Endothelial cell of umbilical vein (primary cell): ENCODE measurements around the gene AJAP1. TPM values are rescaled to one million over a fixed set of nuclear protein-coding genes. Genes with fewer than 3 reads are reported as not detected.

Experiments used
- BruUV-seq: library from RNA; stranded (reverse); fragments of 400-500 nt; replicated peaks from 2 replicates; lab custom pipeline; 2021; lab: Mats Ljungman, UMichigan
- CTCF ChIA-PET: fragments of 300-600, 350-600 bp; sonication (Branson Sonifier 250); formaldehyde crosslinking; loops from one replicate; lab custom pipeline; 2021; ENCODE audit warnings: antibody characterized with exemption, inconsistent platforms; lab: Charles Lee
- POLR2A ChIA-PET: fragments of 300-600, 350-600 bp; sonication (Branson Sonifier 250); formaldehyde crosslinking; loops from one replicate; lab custom pipeline; 2021; ENCODE audit warnings: antibody characterized with exemption, inconsistent platforms; lab: Charles Lee
- DNase-seq: peaks from one replicate; pipeline ENCODE4 v3.0.0-alpha.2; 2011; ENCODE audit warnings: low read depth, low spot score
- FAIRE-seq: peaks from 2 replicates; lab custom pipeline; 2011; peaks lifted over from hg19 to GRCh38; lab: Jason Lieb, UNC
- H2AFZ ChIP-seq: 2 replicates; pipeline ENCODE4 v1.6.0; 2012; ENCODE audit warnings: low read depth, low read length, control low read depth, inconsistent platforms
- H3K27ac ChIP-seq: 2 replicates; pipeline ENCODE4 v1.5.1; 2011; ENCODE audit warnings: low read depth, mild to moderate bottlenecking, control low read depth, low read length, moderate library complexity; ENCODE audit not compliant: insufficient read depth
- H3K27me3 ChIP-seq, 2 experiments: 2 replicates each; pipeline versions ENCODE4 v1.6.0 to v1.6.1; 2011; ENCODE audit warnings: low read length in 2 of 2, mixed read lengths in 1 of 2; ENCODE audit not compliant: control insufficient read depth in 2 of 2, insufficient read depth in 2 of 2
- H3K36me3 ChIP-seq, 2 experiments: 2 replicates in 1 of 2; 3 replicates in 1 of 2; pipeline ENCODE4 v1.5.1; 2011; ENCODE audit warnings: low read length in 2 of 2, mild to moderate bottlenecking in 1 of 2, moderate library complexity in 1 of 2; ENCODE audit not compliant: control insufficient read depth in 2 of 2, insufficient read depth in 2 of 2; ENCODE audit errors: extremely low read depth in 1 of 2
- H3K4me1 ChIP-seq: 3 replicates; pipeline ENCODE4 v1.5.1; 2011; ENCODE audit warnings: mild to moderate bottlenecking, low read length; ENCODE audit not compliant: control insufficient read depth, insufficient read depth; ENCODE audit errors: extremely low read depth
- H3K4me2 ChIP-seq: 2 replicates; pipeline ENCODE4 v1.6.1; 2011; ENCODE audit warnings: low read length, control low read depth, mixed read lengths; ENCODE audit not compliant: insufficient read depth
- H3K4me3 ChIP-seq, 3 experiments: fragments of 200-600 bp in 1 of 3; sonication (generic), shearing (Covaris generic) in 1 of 3; replicated peaks in 1 of 3; 2 replicates each; pipeline ENCODE4 v1.5.1; 2011 to 2016; ENCODE audit warnings: control low read depth in 3 of 3, low read length in 3 of 3, mild to moderate bottlenecking in 2 of 3, inconsistent platforms in 1 of 3, low read depth in 1 of 3, moderate library complexity in 1 of 3; ENCODE audit not compliant: insufficient read depth in 1 of 3
- H3K79me2 ChIP-seq: 2 replicates; pipeline ENCODE4 v1.6.0; 2012; ENCODE audit warnings: low read length, inconsistent platforms; ENCODE audit not compliant: control insufficient read depth, insufficient read depth
- H3K9ac ChIP-seq: replicated peaks from 2 replicates; pipeline ENCODE3; 2011; ENCODE audit warnings: low read length, control low read depth; ENCODE audit not compliant: insufficient read depth; ENCODE audit errors: extremely low read depth
- H3K9me1 ChIP-seq: replicated peaks from 3 replicates; pipeline ENCODE4 v1.6.0; 2011; ENCODE audit warnings: mild to moderate bottlenecking, low read length; ENCODE audit not compliant: control insufficient read depth, insufficient read depth; ENCODE audit errors: extremely low read depth
- H3K9me3 ChIP-seq: replicated peaks from 2 replicates; pipeline ENCODE4 v1.5.1; 2012; ENCODE audit warnings: low read length, inconsistent platforms; ENCODE audit not compliant: control insufficient read depth, insufficient read depth
- H4K20me1 ChIP-seq: replicated peaks from 2 replicates; pipeline ENCODE3; 2011; ENCODE audit warnings: mild to moderate bottlenecking, low read length; ENCODE audit not compliant: control insufficient read depth, insufficient read depth; ENCODE audit errors: extremely low read depth
- CTCF ChIP-seq, 2 donors: IDR thresholded peaks; 1 replicate in 1 of 2; 2 replicates in 1 of 2; pipeline ENCODE4 v1.5.1; 2011; ENCODE audit warnings: low read length in 2 of 2, mild to moderate bottlenecking in 2 of 2, moderate library complexity in 2 of 2, control low read depth in 1 of 2, inconsistent platforms in 1 of 2, low read depth in 1 of 2; ENCODE audit not compliant: insufficient read depth in 1 of 2; ENCODE audit errors: extremely low read depth in 1 of 2
- EZH2 ChIP-seq: IDR thresholded peaks from 2 replicates; pipeline ENCODE4 v1.6.1; 2012; ENCODE audit warnings: borderline replicate concordance, low read depth, mild to moderate bottlenecking, moderate library complexity, low read length, inconsistent platforms; ENCODE audit not compliant: severe bottlenecking
- FOS ChIP-seq: IDR thresholded peaks from 2 replicates; pipeline ENCODE4 v1.6.1; 2011; ENCODE audit warnings: mild to moderate bottlenecking, low read length, moderate library complexity, borderline replicate concordance; ENCODE audit not compliant: insufficient read depth
- GATA2 ChIP-seq: IDR thresholded peaks from 2 replicates; pipeline ENCODE4 v1.7.0; 2011; ENCODE audit warnings: low read depth, mild to moderate bottlenecking, moderate library complexity, mixed read lengths, low read length; ENCODE audit not compliant: insufficient read length, insufficient read depth
- JUN ChIP-seq: IDR thresholded peaks from 2 replicates; pipeline ENCODE4 v1.6.1; 2011; ENCODE audit warnings: borderline replicate concordance, low read depth; ENCODE audit not compliant: insufficient read length, insufficient read depth
- MAX ChIP-seq: IDR thresholded peaks from 2 replicates; pipeline ENCODE4 v1.6.1; 2011; ENCODE audit not compliant: insufficient read depth, insufficient read length
- MYC ChIP-seq: IDR thresholded peaks from one replicate; pipeline ENCODE4 v1.6.1; 2011; ENCODE audit warnings: mild to moderate bottlenecking, low read depth, low read length
- POLR2A ChIP-seq: IDR thresholded peaks from 2 replicates; pipeline ENCODE4 v1.6.1; 2012; ENCODE audit warnings: low read depth, mild to moderate bottlenecking, control low read depth, low read length
- POLR2AphosphoS5 ChIP-seq: IDR thresholded peaks from 2 replicates; pipeline ENCODE4 v1.6.1; 2012; ENCODE audit warnings: low read depth, mild to moderate bottlenecking, control low read depth, low read length, moderate library complexity; ENCODE audit not compliant: insufficient read depth
- dilution Hi-C: fragments of 300-500 bp; cut with MboI; formaldehyde crosslinking; loops from one replicate; pipeline ENCODE4 v1.15.0; 2019; ENCODE audit warnings: low sequenced_read_pairs; ENCODE audit not compliant: extremely low pct_ligation_motif_present
- intact Hi-C: fragments of 100-400 bp; cut with micrococcal nuclease; formaldehyde crosslinking; loops from one replicate; pipeline ENCODE4 v1.10.0; 2022
- polyA plus RNA-seq, 4 experiments: library from polyadenylated mRNA; depleted of rRNA in 3 of 4; stranded (reverse) in 3 of 4; unstranded in 1 of 4; fragments of >200 nt; gene quantifications; 2 replicates each; pipeline versions ENCODE4 v1.2.1 to v1.2.3, GENCODE V29; 2011 to 2012; ENCODE audit warnings: missing spikeins in 1 of 4
- total RNA-seq: library from RNA; stranded (reverse); gene quantifications from 2 replicates; pipeline ENCODE4 v1.2.3, GENCODE V29; 2021

The AJAP1 gene
- total and polyA plus RNA-seq, 2 donors (not counting 3 experiments of a cell fraction or from before 2014, with no cell fraction given) = not detected

- Histone ChIP-seq H3K4me3 (no peak overlapping the region), H3K9ac (no peak overlapping the region), H3K4me2 (no peak overlapping the region), H3K27ac (no peak overlapping the region), H4K20me1 (no peaks in the 10 kb centered on the region), H2AFZ (no peak overlapping the region), H3K27me3 (no peaks in the 10 kb centered on the region), H3K79me2 (no peaks in the 10 kb centered on the region), H3K9me1 (no peaks in the 10 kb centered on the region), H3K9me3 (peaks cover 2% of the 10 kb centered on the region), H3K4me1 (no peaks in the 10 kb centered on the region), H3K36me3 (no peaks in the 10 kb centered on the region)
- dilution Hi-C loops (no loop called here), intact Hi-C loops (no loop called here)
- TF ChIP-seq POLR2A (no peak), GATA2 (no peak), MAX (no peak), CTCF (IDR thresholded peaks at IDR 0.05; ENCODE audit: extremely low read depth in 1 of 2, insufficient read depth in 1 of 2, low read depth in 1 of 2, low read length in 2 of 2) (no peak), POLR2AphosphoS5 (no peak), MYC (no peak), JUN (no peak), FOS (no peak), EZH2 (no peak)
- DNase-seq = no peak
- ChIA-PET CTCF (no interaction called here), POLR2A (no interaction called here)
- FAIRE-seq = no peak
- BruUV-seq = no TSS peak
These were observed 28.3 kb downstream of the AJAP1 start for GRCh38 chr1:4682607-4683220.
